K562 (cell line): ENCODE results near the gene NUMB. TPM values are rescaled to one million over a fixed set of nuclear protein-coding genes. Genes with fewer than 3 reads are reported as not detected.

ENCODE experiments used
- CBFB ChIP-seq: sonication (generic); formaldehyde crosslinking; IDR thresholded peaks from 2 replicates; pipeline ENCODE4 v1.4.0; 2020; ENCODE audit warnings: mild to moderate bottlenecking, missing genetic modification reagents
- CXXC5 ChIP-seq: fragments of 250-450 bp; sonication (Bioruptor Pico); IDR thresholded peaks from 2 replicates; pipeline ENCODE4 v1.8.0; 2022; ENCODE audit warnings: inconsistent platforms, mild to moderate bottlenecking, moderate library complexity
- EGR1 ChIP-seq: fragments of 450-650 bp; conservative IDR thresholded peaks from 2 replicates; pipeline ENCODE4 v1.6.1; 2017; ENCODE audit warnings: mild to moderate bottlenecking
- MEIS2 ChIP-seq: fragments of 450-650 bp; IDR thresholded peaks from 2 replicates; pipeline ENCODE4 v1.6.1; 2014; ENCODE audit warnings: mild to moderate bottlenecking; ENCODE audit not compliant: partially characterized antibody
- MGA ChIP-seq: fragments of 450-650 bp; IDR thresholded peaks from 2 replicates; pipeline ENCODE4 v1.6.1; 2016; ENCODE audit warnings: mild to moderate bottlenecking, moderate library complexity
- MLLT1 ChIP-seq, 2 experiments: fragments of 450-650 bp; IDR thresholded peaks; 2 replicates each; pipeline ENCODE4 v1.6.1; 2016
- NR2C1 ChIP-seq, 2 experiments: fragments of 450-650 bp; IDR thresholded peaks; 2 replicates each; pipeline ENCODE4 v1.6.1; 2017; ENCODE audit warnings: mild to moderate bottlenecking in 2 of 2, antibody characterized with exemption in 1 of 2, inconsistent platforms in 1 of 2, missing compliant biosample characterization in 1 of 2, missing genetic modification characterization in 1 of 2
- PHF20 ChIP-seq: fragments of 450-650 bp; IDR thresholded peaks from 2 replicates; pipeline ENCODE4 v1.6.1; 2018; ENCODE audit not compliant: partially characterized antibody
- RAD21 ChIP-seq, 2 experiments: fragments of 250-450 bp in 1 of 2; fragments of 450-650 bp in 1 of 2; sonication (Bioruptor Pico) in 1 of 2; formaldehyde crosslinking in 1 of 2; IDR thresholded peaks in 1 of 2; conservative IDR thresholded peaks in 1 of 2; 2 replicates each; pipeline versions ENCODE4 v1.4.0 to v1.8.0; 2020 to 2022; ENCODE audit warnings: mild to moderate bottlenecking in 2 of 2, moderate library complexity in 1 of 2
- RCOR1 ChIP-seq, 2 experiments: IDR thresholded peaks; 2 replicates each; pipeline ENCODE4 v1.6.1; 2012; ENCODE audit warnings: low read depth in 2 of 2, low read length in 2 of 2, borderline replicate concordance in 1 of 2, improper control_type of control experiment in 1 of 2
- SREBF2 ChIP-seq: sonication (generic); formaldehyde crosslinking; IDR thresholded peaks from 2 replicates; pipeline ENCODE4 v1.4.0; 2020; ENCODE audit warnings: mild to moderate bottlenecking, missing genetic modification reagents
- TSC22D4 ChIP-seq: fragments of 450-650 bp; IDR thresholded peaks from 2 replicates; pipeline ENCODE4 v1.6.1; 2016; ENCODE audit warnings: missing genetic modification characterization, missing biosample characterization, control low read depth
- ZBTB43 ChIP-seq: sonication (generic); formaldehyde crosslinking; IDR thresholded peaks from 2 replicates; pipeline ENCODE4 v1.8.0; 2023; ENCODE audit warnings: mild to moderate bottlenecking, missing genetic modification reagents
- polyA plus RNA-seq, 8 experiments: library from polyadenylated mRNA; depleted of rRNA in 4 of 8; stranded (reverse) in 5 of 8; unstranded in 3 of 8; fragments of >200 nt; fragmentation: Nextera tagmentation in 2 of 8; fragmentation: Illumina TruSeq in 1 of 8; extraction: Ambion mirVana in 2 of 8; extraction: Trizol in 1 of 8; gene quantifications; 2 replicates each; pipeline versions ENCODE4 v1.2.1 to v1.2.3, GENCODE V29; 2011 to 2014; ENCODE audit warnings: inconsistent platforms in 1 of 8, missing spikeins in 1 of 8
- total RNA-seq, 7 experiments: library from RNA; depleted of rRNA in 6 of 7; stranded (reverse); fragments of >200 nt in 6 of 7; fragmentation: Illumina TruSeq in 2 of 7; extraction: Trizol in 2 of 7; gene quantifications; 2 replicates each; pipeline versions ENCODE4 v1.2.1 to v1.2.3, GENCODE V29; 2011 to 2021; ENCODE audit warnings: low replicate concordance in 1 of 7

Gene NUMB
- total and polyA plus RNA-seq, 9 of the 15 experiments (the other 6 are each of a cell fraction or from before 2014, with no cell fraction given): 13.5 to 54.0 (median 32.3) TPM

- no peak for TF ChIP-seq MLLT1 (IDR thresholded peaks at IDR 0.05)
- peak; percentile 32; the same call in 1 of the 2 replicates for TF ChIP-seq CXXC5 (CRISPR knock-in tag)
- TF ChIP-seq MGA: no peak
- peak in 1 of 2 experiments; percentile 70; a peak in 1 of 4 replicates for TF ChIP-seq RCOR1 (IDR thresholded peaks at IDR 0.05; ENCODE audit: borderline replicate concordance in 1 of 2, low read depth in 2 of 2, low read length in 2 of 2)
- TF ChIP-seq PHF20: no peak
- no peak for TF ChIP-seq ZBTB43 (CRISPR knock-in tag)
- TF ChIP-seq EGR1: peak; percentile 81
- no peak for TF ChIP-seq SREBF2
- no peak for TF ChIP-seq TSC22D4 (tag)
- TF ChIP-seq CBFB: no peak
- TF ChIP-seq MEIS2: peak; percentile 90
- TF ChIP-seq RAD21 (CRISPR knock-in tag; conservative IDR thresholded peaks at IDR 0.05 in 1 of 2, IDR thresholded peaks at IDR 0.05 in 1 of 2): peak in 1 of 2 experiments; percentile 9; a peak in 1 of 4 replicates
- TF ChIP-seq NR2C1 (IDR thresholded peaks at IDR 0.05): no peak
- TF ChIP-seq NR2C1 (tag; IDR thresholded peaks at IDR 0.05): no peak
These were observed 9.5 kb upstream of the NUMB start (continued) for GRCh38 chr14:73467800-73468199.
